ENCODE measurements around the gene NPIPA1. TPM values are rescaled to one million over a fixed set of nuclear protein-coding genes. Genes with fewer than 3 reads are reported as not detected.
"Not testable (repeated sequence)": the region's sequence is repeated elsewhere in the genome, so short reads cannot be mapped to it uniquely, and the experiment has no call there.

NPIPA1 gene
- total RNA-seq, 1 donor from 2014 or later: 75.0 TPM

DNA sequence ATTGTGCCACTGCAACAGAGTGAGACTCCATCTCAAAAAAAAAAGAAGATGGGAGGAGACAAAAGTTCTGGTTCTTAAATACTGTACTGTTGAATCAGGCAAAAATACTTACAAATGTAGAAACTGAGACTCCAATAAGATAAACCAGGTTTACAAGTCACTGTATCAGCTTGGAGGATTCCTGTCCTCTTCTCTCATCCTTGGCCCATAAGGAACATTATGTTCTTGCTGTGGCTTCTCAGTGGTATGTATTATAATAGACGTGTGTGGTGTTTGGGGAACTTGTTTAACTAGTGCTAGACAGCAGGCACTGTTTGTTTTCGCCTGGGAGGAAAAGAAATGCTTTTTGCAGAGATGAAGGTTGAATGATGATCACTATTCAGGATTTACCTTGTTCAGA is 45.3 kb downstream of the NPIPA1 start:
- H3K4me3 Mint-ChIP-seq: not testable (repeated sequence)
- Histone ChIP-seq H4K20me1 (ENCODE audit: low read depth) (peaks cover 20% of the 10 kb centered on the region), H3K79me2 (ENCODE audit: low read depth) (peaks cover 85% of the 10 kb centered on the region)

GRCh38 chr16:14988092-14988491 is 50.8 kb downstream of the NPIPA1 start:
- H3K4me3 ChIP-seq; H3K36me3 ChIP-seq; H3K9me3 ChIP-seq (ENCODE audit: low read depth); H3K4me1 Mint-ChIP-seq; H3K27ac ChIP-seq; H4K20me1 ChIP-seq (ENCODE audit: low read depth); H3K4me1 ChIP-seq; H3K4me3 Mint-ChIP-seq; H2AFZ ChIP-seq (replicated peaks); H3F3A ChIP-seq (ENCODE audit: low read depth); H3K4me2 ChIP-seq; H3K27ac Mint-ChIP-seq; H3K9ac ChIP-seq; H3K27me3 ChIP-seq; DNase-seq (ENCODE audit: low spot score): not testable (repeated sequence)
- Mint-ChIP-seq H3K27me3 (ENCODE audit: insufficient read depth, low read depth) (peaks cover 11% of the 10 kb centered on the region), H3K36me3 (peaks cover 26% of the 10 kb centered on the region), H3K9me3 (peaks cover 14% of the 10 kb centered on the region)
- peaks cover 59% of the 10 kb centered on the region for H3K79me2 ChIP-seq (ENCODE audit: low read depth)

More for the DNA sequence above, 45.3 kb downstream of the NPIPA1 start:
- H3K27ac Mint-ChIP-seq; H3K9me3 Mint-ChIP-seq; H3K36me3 Mint-ChIP-seq; H3F3A ChIP-seq (ENCODE audit: low read depth); H3K27me3 ChIP-seq; H3K27ac ChIP-seq; H3K4me3 ChIP-seq; H3K9me3 ChIP-seq (ENCODE audit: low read depth); DNase-seq (ENCODE audit: low spot score); H2AFZ ChIP-seq (replicated peaks); H3K36me3 ChIP-seq; H3K4me1 Mint-ChIP-seq; H3K4me1 ChIP-seq; H3K27me3 Mint-ChIP-seq (ENCODE audit: insufficient read depth, low read depth); H3K9ac ChIP-seq; H3K4me2 ChIP-seq: not testable (repeated sequence)

GRCh38 chr16:14988661-14989191 is 51.5 kb downstream of the NPIPA1 start:
- peaks cover 11% of the 10 kb centered on the region for H3K27me3 Mint-ChIP-seq (ENCODE audit: insufficient read depth, low read depth)
- H3K27ac Mint-ChIP-seq; H3K27ac ChIP-seq; H3K4me3 Mint-ChIP-seq; H3K9ac ChIP-seq; H3K4me1 Mint-ChIP-seq; H3K4me1 ChIP-seq; H3K9me3 ChIP-seq (ENCODE audit: low read depth); H3K27me3 ChIP-seq; H4K20me1 ChIP-seq (ENCODE audit: low read depth); H3K36me3 ChIP-seq; H2AFZ ChIP-seq (replicated peaks); H3K4me3 ChIP-seq; H3F3A ChIP-seq (ENCODE audit: low read depth); DNase-seq (ENCODE audit: low spot score); H3K4me2 ChIP-seq: not testable (repeated sequence)
- peaks cover 18% of the 10 kb centered on the region for H3K9me3 Mint-ChIP-seq
- H3K36me3 Mint-ChIP-seq: peaks cover 29% of the 10 kb centered on the region
- peaks cover 62% of the 10 kb centered on the region for H3K79me2 ChIP-seq (ENCODE audit: low read depth)

- Mint-ChIP-seq H3K36me3 (peaks cover 31% of the 10 kb centered on the region), H3K9me3 (peaks cover 26% of the 10 kb centered on the region)
- not testable (repeated sequence) for H3K4me2 ChIP-seq; H3K27ac Mint-ChIP-seq; H3K4me3 ChIP-seq; H3K27me3 Mint-ChIP-seq (ENCODE audit: insufficient read depth, low read depth); H3K27me3 ChIP-seq; H3F3A ChIP-seq (ENCODE audit: low read depth); H3K27ac ChIP-seq; H3K36me3 ChIP-seq; H4K20me1 ChIP-seq (ENCODE audit: low read depth); H3K4me3 Mint-ChIP-seq; H2AFZ ChIP-seq (replicated peaks); H3K4me1 ChIP-seq; H3K4me1 Mint-ChIP-seq; H3K9me3 ChIP-seq (ENCODE audit: low read depth); DNase-seq (ENCODE audit: low spot score); H3K9ac ChIP-seq
- peaks cover 68% of the 10 kb centered on the region for H3K79me2 ChIP-seq (ENCODE audit: low read depth)
Measured at GRCh38 chr16:14989291-14990281, 52.3 kb downstream of the NPIPA1 start.

GRCh38 chr16:14993277-14994151 is 56.3 kb downstream of the NPIPA1 start:
- peaks cover 59% of the 10 kb centered on the region for H3K79me2 ChIP-seq (ENCODE audit: low read depth)
- peaks cover 30% of the 10 kb centered on the region for H3K36me3 Mint-ChIP-seq
- H3K9ac ChIP-seq; H3K27ac ChIP-seq; H3F3A ChIP-seq (ENCODE audit: low read depth); H3K4me3 Mint-ChIP-seq; H3K27ac Mint-ChIP-seq; H3K4me2 ChIP-seq; H4K20me1 ChIP-seq (ENCODE audit: low read depth); DNase-seq (ENCODE audit: low spot score); H3K4me1 Mint-ChIP-seq; H2AFZ ChIP-seq (replicated peaks); H3K9me3 ChIP-seq (ENCODE audit: low read depth); H3K27me3 Mint-ChIP-seq (ENCODE audit: insufficient read depth, low read depth); H3K4me1 ChIP-seq; H3K27me3 ChIP-seq; H3K36me3 ChIP-seq; H3K4me3 ChIP-seq: not testable (repeated sequence)
- peaks cover 32% of the 10 kb centered on the region for H3K9me3 Mint-ChIP-seq

DNA sequence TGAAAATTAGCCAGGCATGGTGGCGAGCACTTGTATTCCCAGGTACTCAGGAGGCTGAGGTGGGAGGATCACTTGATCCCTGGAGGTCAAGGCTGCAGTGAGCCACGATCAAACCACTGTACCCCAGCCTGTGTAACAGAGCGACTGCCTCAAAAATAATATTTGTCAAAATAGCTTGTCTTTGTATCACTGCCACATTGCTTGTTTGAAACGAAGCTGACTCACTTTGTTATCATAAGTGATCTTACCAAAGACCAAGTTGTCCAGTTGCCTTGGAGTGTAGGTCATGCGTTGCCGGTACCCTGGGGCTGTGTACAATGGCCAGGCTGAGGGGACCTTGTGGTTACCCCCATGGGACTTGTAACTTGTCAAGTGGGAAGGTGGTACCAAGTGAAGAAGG is 59.5 kb downstream of the NPIPA1 start:
- not testable (repeated sequence) for H3K4me3 ChIP-seq

GRCh38 chr16:14998300-14998699 is 61.1 kb downstream of the NPIPA1 start:
- not testable (repeated sequence) for H3K27ac ChIP-seq; H4K20me1 ChIP-seq (ENCODE audit: low read depth)

More for the DNA sequence above, 59.5 kb downstream of the NPIPA1 start:
- H4K20me1 ChIP-seq (ENCODE audit: low read depth); DNase-seq (ENCODE audit: low spot score); H3K4me2 ChIP-seq; H3K4me3 Mint-ChIP-seq; H3K9me3 ChIP-seq (ENCODE audit: low read depth); H3K4me1 Mint-ChIP-seq; H3K36me3 ChIP-seq; H3K27me3 Mint-ChIP-seq (ENCODE audit: insufficient read depth, low read depth); H3K27ac ChIP-seq; H3F3A ChIP-seq (ENCODE audit: low read depth); H3K27ac Mint-ChIP-seq; H3K9ac ChIP-seq; H3K4me1 ChIP-seq; H2AFZ ChIP-seq (replicated peaks); H3K27me3 ChIP-seq: not testable (repeated sequence)
- Mint-ChIP-seq H3K36me3 (peaks cover 19% of the 10 kb centered on the region), H3K9me3 (peaks cover 24% of the 10 kb centered on the region)
- H3K79me2 ChIP-seq (ENCODE audit: low read depth): peaks cover 47% of the 10 kb centered on the region

More at GRCh38 chr16:14998300-14998699, 61.1 kb downstream of the NPIPA1 start:
- not testable (repeated sequence) for H3F3A ChIP-seq (ENCODE audit: low read depth); H3K27ac Mint-ChIP-seq; DNase-seq (ENCODE audit: low spot score); H3K4me3 ChIP-seq; H3K4me1 Mint-ChIP-seq; H3K9me3 ChIP-seq (ENCODE audit: low read depth); H2AFZ ChIP-seq (replicated peaks); H3K4me3 Mint-ChIP-seq; H3K36me3 ChIP-seq; H3K4me1 ChIP-seq; H3K9ac ChIP-seq; H3K4me2 ChIP-seq; H3K27me3 Mint-ChIP-seq (ENCODE audit: insufficient read depth, low read depth); H3K27me3 ChIP-seq
- peaks cover 16% of the 10 kb centered on the region for H3K9me3 Mint-ChIP-seq
- peaks cover 32% of the 10 kb centered on the region for H3K79me2 ChIP-seq (ENCODE audit: low read depth)
- peaks cover 11% of the 10 kb centered on the region for H3K36me3 Mint-ChIP-seq
